HG03558 (cell line): Measurements from ENCODE around the gene TRIM16.
"Not testable (repeated sequence)": the region's sequence is repeated elsewhere in the genome, so short reads cannot be mapped to it uniquely, and the experiment has no call there.

ENCODE experiments used
- ATAC-seq: cut with Tn5 transposase; IDR thresholded peaks from one replicate; pipeline ENCODE4 v1.9.1; 2021; ENCODE audit warnings: moderate number of reproducible peaks; ENCODE audit not compliant: unreplicated experiment; ENCODE audit errors: extremely low read depth

The TRIM16 gene

DNA sequence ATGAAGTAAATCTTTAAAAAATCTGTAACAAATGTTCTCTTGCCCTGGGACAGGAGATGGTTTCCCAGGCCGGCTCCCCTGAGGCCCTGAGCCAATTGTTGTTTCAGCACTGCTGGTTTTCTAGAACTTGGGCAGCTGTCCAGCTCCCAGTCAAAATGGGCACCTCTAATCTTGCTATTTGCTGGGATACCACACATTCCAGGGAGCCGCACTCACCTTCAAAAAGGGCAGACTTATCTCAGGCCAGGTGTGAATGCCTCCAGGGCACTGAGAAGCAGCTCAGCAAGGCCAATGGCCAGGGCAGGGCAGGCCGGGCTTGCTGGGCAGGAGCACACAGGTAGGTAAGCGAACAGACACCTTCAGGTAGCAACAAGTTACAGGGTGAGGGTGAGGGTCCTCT lies 24.4 kb downstream of the TRIM16 start:
- ATAC-seq = no peak

DNA sequence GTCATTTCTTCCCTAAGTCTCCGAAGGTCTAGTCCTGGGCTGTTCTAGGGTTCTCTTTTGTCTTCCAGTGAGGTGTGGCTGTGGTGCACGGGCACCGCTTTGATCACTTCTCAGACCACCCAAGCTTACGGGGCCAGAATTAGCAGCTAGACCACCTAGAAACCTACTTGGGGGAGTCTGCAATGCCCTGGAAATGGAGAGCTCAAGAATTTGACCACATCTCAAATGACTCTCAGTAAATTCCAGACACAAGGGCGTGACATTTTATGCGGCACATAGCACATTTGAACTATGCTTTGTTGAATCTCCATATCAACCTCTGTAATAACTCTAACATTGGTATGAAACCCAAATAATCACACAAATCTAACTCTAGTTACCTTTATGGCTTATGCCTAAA lies 24.9 kb downstream of the TRIM16 start:
- no peak for ATAC-seq

DNA sequence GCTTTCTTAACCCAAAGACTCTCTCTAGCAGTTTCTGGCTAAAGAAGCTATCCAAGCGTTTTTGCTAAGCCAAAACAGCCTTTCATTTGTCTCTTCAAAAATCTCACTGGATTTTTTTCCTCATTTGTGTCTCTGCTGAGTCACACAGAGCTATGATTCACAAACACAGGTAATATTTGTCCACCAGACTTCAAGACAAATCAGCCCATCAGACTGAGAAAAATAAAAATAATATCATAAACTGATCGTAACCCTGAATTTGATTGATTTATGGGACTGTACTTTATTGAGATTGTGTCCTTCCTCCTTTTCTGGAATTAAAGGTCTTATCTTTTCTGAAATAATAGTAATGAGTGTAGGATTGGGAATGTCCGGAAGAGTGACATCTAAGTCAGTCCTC lies 25.8 kb downstream of the TRIM16 start:
- no peak for ATAC-seq

DNA sequence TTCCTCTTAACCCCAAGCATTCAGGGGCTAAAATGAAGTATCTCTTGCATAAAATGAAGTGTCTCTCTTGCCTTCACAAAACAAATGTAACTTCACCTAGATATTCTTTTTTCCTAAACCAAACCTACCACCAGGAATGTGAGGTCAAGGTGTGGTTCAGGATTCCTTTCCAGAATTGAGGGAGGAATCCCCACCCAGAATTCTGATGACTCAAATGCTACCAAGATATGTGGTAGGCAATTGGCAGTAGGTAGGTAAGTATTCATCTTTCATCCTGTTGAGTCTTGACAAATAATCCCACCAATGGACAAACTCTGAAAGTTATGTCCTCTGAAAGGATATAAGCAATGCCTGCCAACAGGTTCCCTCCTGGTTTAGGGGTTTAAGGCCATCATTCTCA lies 26.2 kb downstream of the TRIM16 start:
- no peak for ATAC-seq

DNA sequence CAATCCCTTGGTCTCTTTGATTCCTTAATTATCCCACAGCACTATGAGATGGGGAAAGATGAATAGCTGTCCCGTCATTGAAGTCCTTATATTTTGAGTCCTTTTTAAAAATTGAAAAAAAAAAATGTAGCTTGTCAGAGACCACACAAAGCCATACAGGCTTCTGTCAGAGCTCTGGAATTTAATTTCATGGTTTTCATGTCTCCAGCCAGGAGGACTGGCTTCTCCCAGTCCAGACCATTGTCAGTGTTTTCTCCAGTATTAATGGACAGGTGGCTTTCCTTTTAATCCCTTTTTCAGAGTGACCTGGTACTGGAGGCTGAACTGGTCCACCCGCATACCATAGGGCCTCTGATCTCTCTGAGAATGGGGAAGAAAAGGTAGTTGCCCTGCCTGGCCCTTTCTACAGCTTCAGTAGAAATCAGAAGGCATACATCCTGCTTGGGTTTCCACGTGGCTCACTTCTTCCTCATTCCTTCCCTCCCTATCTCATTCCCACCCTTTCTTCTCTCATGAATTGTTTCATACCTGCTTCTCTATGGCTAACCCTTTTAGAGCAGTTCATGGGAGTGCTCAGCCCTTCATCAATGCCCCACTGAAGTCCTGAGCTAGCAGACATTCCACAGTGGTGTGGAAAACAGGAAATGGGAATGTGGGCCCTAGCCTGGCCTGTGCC lies 29.1 kb downstream of the TRIM16 start:
- ATAC-seq = no peak

DNA sequence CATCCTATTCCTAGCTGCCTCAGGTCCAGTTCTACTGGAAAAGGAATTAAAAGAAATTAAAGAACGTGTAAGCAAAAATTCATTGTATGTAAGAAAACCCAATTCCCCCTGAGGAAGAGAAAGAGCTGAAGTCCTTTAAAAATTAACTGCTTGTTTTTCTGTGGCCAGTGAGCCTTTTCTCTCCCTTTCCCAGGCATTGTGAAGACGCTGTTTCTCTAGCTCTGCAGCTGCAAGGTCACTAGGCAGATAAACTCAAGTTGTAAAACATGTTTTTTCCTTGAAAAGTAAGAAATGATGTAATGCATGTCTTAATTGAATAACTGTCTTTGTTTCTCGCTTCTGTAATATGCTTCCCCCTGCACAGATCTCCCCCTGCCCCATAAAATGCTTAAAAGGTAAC lies 29.7 kb downstream of the TRIM16 start:
- not testable (repeated sequence) for ATAC-seq

DNA sequence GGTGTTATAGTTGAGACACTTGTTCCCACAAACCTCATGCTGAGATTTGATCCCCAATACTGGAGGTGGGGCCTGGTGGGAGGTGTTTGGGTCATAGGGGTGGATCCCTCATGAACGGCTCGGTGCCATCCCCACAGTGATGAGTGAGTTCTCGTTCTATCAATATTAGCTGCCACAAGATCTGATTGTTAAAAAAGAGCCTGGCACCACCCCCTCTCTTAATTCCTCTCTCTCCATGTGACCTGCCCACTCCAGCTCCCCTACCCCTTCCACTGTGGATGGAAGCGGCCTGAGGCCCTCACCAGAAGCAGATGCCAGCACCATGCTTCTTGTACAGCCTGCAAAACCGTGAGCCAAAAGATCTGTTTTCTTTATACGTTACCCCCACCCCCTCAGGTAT lies 31.2 kb downstream of the TRIM16 start:
- no peak for ATAC-seq

DNA sequence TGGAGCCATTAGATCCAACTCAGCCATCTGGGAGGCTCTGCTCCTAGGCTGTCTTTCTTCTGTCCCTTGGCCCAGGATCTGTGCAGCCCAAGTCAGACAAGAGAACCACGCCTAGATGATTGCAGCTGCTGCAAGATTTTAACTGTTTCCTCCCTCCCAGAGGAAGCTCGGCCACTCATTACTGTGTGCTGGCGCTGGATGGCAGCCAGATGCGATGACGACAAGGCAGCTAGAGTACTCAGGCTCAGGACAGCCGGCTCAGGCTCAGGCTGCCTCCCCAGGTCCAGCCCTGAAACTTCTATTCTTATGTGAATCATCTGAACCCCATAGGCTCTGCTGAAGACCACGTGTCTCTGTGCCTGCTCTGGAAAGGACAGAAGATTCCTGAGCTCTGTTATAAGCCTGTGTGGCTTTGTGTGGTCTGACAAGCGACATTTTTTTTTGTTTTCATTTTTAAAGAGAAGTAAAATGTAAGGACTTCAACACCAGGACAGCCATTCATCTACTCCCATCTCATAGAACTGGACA lies 32.5 kb downstream of the TRIM16 start:
- ATAC-seq = peak; percentile 63

DNA sequence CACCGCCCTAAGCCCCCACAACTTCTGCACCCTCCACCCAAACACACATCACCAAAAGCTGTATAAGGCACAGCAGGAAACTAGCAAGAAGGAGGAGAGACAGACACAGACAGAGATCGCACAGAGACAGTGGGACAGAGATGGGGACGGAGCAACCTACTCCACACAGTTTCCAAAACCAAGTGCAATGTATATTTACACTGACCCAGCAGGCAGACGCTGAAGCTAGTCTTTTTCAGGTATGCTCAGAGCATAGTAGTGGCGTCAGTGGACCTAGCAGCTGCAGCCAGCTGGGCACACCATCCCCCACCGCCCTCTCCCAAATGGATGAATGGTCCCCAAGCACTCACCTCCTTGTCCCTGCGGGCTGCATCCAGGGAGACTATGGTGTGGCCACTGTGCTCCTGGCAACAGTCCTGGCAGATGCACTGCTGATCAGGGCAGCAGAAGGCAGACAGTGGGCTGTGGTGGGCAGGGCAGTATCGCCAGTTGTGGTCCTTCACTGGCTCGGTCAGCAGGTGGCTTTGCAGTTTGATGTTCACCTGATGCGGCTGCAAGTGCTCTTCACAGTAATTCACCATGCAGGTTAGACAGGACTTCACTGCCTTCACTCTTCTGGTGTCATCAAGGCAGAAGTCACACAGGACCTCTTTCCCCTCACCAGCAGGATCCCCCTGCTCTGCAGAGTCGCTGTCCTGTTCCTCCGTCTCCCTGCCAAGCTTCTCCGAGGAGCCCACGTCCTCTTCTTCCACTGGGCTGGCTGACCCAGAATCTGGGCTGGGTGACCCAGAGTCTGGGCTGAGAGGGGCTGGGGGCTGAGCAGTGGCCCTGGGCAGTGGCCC lies 33.1 kb downstream of the TRIM16 start:
- no peak for ATAC-seq

DNA sequence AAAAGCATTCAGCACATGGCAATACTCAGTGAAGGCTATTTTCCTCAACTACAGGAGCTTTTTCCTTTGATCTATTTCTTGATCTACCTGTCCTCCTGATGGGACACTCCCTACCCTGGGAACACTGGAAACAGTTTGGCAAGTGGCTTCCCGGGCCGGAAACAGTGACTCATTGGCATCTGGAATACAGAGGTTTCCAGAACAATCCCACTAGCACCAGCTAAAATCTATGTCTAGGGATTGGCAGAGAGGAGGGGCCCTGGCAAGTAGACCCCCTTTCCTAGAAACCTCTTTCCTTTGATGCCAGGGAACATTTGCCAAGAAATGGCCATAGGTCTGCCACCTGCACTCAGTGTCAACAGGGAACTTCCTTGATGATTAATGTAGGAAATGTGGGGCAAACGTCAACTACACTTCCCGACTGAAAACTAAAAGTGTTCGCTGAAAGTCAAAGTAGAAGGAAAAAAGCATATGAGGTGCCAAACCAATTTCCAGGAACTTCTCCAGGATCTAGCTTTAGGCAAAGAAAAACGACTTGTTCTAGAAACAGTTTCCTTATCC lies 34.2 kb downstream of the TRIM16 start:
- no peak for ATAC-seq

DNA sequence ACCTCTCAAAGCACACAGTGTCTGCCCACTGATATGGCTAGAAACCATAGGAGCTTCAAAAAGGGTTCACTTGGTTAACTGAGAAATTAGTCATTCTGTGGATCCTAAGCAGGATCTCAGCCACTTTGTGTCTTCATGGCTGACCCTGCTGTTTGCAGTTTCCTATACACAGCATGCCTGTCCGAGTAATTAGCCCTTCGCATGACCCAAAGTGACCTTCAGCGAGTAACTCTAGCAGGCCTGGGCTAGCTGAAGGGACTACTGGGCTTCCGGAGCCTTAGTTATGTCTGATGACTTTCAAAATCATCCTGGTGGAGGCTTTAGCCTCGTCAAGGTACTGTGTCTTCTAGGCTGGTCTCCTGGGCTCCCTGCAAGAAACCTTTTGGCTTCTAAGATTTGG lies 35.7 kb downstream of the TRIM16 start:
- no peak for ATAC-seq

DNA sequence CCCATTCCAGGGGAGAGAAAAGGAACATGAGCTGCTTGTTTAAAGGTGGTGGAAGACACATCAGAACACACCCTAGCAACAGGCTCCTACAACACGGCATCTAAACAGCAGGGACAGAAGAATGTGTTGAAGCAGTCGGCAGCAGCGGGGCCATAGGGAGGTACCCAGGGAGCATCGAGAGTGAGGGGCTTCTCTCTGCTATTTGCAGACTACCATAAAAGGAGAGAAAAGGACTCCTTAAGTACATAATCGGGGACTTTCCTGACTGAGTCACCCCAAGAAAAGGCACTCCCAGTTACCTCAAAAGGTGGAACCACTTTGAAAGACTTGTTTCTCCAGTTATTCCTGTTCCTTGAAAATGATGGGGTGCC lies 38.2 kb downstream of the TRIM16 start:
- not testable (repeated sequence) for ATAC-seq

DNA sequence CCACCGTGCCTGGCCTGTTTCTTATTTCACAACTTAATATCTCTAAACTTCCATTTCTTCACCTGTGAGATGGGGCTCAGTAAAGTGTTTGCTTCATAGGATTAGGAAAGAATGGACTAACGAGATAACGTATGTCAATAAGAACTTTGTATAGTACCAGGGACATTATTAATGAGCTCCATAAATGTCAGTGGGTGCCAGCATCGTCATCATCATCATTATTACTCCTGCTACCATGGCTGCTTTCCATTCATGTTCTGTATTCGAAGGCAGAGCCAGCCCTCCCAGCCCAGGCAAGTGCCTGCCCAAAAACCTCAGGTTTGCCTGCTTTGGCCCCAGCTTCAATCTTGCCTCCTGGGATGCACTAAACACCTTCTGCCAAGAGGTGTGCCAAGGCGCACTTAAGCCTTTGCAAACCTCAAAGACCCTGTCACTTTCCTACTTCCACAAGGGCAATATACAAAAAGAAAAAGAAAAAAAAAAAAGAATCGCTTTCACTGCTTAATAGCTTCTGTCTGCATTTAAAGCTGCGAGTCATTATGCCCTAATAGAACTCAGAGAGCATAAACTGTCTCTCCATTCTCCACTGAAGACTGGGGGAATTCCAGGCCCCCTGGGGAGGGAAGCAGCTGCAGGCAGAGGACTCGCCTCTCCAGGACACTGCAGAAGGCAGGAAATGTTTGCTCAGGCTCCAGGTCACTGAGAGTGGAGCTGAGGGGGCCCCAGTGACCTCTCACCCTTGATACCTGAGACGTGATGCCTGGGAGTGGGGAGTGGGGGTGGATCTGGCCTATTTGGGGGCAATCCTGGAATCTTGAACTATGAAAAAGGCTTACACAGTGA lies 38.8 kb downstream of the TRIM16 start:
- ATAC-seq = not testable (repeated sequence)

DNA sequence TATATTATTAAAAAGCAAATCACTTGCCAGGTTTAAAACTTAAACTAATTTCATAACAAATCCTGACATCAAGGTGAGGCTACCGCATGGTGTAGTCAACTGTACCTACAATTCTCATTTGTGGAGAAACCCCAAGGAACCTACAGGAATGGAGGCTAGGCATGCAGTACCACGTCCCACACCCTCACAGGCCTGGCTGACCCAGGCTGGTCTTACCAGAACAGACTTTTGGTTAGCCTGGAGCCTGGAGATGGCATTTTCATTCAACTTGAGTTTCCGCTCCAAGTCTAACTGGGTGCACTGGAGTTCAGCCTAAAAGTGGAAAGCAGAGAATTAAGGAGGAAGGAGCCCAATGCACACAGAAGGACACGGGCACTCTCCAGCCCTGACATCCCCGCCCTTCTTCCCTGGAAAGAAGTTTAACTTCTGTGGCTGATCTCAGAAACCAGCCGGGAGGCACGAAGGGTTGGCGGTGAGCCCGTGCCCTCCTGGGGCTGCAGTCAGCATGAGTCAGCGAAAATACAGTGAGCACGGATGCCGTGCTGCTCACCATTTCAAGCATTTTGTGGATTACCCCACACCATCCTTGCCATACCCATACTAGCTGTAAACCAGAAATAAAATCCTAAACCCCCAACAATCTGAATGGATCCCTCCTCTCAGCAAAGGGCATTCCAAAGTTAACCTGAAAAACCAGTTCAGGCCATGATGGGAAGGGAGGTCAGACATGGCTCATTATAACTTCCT lies 41.4 kb downstream of the TRIM16 start:
- not testable (repeated sequence) for ATAC-seq

DNA sequence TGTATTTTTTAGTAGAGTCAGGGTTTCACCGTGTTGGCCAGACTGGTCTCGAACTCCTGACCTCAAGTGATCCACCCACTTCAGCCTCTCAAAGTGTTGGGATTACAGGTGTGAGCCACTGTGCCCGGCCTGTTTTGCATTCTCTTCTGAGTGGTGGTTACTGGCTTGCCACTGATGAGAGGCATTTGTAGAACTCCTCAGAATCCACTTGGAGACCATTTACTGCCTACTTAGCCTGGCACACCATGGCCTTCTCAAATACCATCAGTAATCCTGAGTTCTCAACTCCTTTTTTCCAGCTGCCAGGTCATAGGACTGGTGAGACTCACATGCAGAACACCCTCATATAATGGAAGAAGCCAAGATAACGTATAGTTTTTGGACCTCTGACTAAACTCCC lies 42.1 kb downstream of the TRIM16 start:
- ATAC-seq = not testable (repeated sequence)

DNA sequence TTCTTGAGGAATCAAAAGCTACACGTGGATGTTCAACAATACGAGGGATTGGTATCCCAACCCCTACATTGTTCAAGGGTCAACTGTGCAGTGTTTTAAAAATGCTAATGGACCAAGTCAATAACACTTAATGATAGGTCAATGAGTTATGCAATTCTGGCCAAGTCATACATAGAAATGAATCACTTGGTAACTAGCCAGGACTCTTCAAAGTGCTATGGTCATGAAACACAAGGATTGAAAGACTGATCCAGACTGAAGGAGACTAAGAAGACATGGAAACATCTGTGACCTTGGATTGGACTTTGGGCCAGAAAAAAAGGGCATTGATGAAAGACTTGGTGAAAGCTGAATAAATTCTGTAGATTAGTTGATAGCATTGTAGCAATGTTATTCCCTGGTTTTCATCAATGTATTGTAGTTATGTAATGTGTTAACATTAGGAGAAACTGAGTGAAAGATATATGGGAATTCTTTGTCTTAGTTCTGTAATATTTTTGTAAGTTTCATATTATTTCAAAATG lies 53.1 kb downstream of the TRIM16 start:
- not testable (repeated sequence) for ATAC-seq

DNA sequence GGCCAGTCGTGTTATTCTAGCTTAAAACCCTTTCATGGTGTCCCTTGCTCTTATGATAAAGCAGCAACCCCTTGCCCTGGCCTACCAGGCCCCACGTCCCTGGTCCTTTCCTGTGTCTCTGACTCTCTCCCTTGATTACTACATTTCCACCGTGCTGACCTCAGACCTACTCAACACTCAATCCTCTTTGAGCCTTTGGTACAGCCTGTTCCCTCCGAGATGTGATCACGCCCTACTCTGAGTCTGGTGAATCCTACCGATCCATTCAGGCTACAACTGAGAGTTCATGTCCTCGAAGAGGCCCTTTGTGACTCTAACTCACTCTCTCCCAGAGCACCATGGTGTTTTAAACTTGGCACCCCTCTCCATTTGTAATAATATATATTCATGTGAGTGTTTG lies 54.1 kb downstream of the TRIM16 start:
- not testable (repeated sequence) for ATAC-seq

DNA sequence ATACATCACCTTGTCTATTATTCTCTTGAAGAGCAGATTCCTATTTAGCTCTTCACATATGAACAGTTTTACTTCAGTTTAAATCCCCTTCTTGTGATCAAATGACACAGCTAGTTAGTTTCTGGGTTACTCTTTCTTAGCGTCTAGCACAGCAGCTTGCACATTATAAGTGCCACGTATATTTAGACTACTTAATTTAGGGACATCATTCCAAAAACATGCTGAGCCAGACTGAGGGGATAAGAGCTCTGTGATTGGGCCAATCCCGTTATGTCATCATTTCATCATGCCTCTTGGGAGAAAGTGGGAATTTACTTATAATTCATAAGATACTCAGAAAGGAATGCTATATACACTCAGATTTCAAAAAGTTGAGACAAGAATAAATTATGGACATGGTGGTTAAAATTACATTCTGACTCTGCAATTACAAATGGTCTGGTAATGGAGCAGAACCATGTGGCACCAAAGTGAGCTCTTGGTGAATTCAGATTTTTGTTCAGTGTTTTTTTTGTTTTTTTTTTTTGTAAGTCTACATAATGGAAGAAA lies 60.4 kb downstream of the TRIM16 start:
- ATAC-seq = not testable (repeated sequence)

DNA sequence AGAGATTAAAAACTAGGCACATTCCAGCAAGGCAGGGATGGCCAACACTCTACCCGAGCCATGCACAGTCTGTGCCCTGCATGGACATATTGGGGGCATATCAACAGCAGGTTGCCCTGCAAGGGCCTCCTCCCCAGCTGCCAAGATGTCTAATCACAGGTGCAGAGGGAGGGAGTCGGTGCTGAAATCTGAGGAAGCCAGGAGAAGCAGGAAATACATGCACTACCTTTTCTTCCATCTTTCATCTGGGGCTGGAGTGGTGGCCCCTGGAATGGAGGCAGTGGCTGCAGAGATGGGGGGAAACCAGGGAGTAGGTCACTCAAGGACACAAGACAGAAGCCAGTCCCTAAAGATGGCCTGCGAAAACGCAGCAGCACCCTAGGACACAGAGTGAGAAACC lies 60.9 kb downstream of the TRIM16 start:
- ATAC-seq = not testable (repeated sequence)
